ENCODE results near the gene FMO5.
"Not testable (repeated sequence)": the region's sequence is repeated elsewhere in the genome, so short reads cannot be mapped to it uniquely, and the experiment has no call there.

Gene FMO5

GRCh38 chr1:147163019-147163418, 62.1 kb downstream of the FMO5 start:
- no peak for FAIRE-seq
- DNase-seq (ENCODE audit: insufficient read length, low spot score), result no peak
- no peak for TF ChIP-seq POLR2A (IDR thresholded peaks at IDR 0.05; ENCODE audit: low read depth, low read length)

- FAIRE-seq (no peak), DNase-seq (ENCODE audit: insufficient read length, low spot score) (no peak)
- TF ChIP-seq POLR2A (IDR thresholded peaks at IDR 0.05; ENCODE audit: low read depth, low read length), result no peak
Measured at GRCh38 chr1:147162093-147162492, 63.0 kb downstream of the FMO5 start.

DNA sequence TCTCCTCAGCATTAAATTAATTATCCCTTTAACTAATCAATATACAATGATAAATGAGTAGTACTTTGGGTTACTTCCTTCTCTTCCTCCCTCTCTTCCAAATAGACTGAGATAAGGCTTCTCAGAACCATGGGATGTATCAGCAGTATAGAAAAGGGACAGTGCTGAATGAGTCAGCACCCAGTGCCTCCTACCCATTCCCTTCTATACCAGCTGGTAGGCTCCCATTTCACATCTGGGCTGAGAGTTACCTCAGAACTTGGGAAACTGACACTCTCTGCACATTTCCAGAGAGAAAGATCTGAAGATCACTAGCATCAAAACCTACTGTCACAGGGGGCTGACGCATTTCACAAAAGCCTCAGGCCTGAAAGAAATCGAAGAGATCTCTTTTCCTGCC, 68.0 kb downstream of the FMO5 start:
- not testable (repeated sequence) for DNase-seq (ENCODE audit: insufficient read length, low spot score); FAIRE-seq

GRCh38 chr1:147156642-147157041, 68.5 kb downstream of the FMO5 start:
- FAIRE-seq, result no peak
- no peak for TF ChIP-seq POLR2A (IDR thresholded peaks at IDR 0.05; ENCODE audit: low read depth, low read length)
- no peak for DNase-seq (ENCODE audit: insufficient read length, low spot score)

DNA sequence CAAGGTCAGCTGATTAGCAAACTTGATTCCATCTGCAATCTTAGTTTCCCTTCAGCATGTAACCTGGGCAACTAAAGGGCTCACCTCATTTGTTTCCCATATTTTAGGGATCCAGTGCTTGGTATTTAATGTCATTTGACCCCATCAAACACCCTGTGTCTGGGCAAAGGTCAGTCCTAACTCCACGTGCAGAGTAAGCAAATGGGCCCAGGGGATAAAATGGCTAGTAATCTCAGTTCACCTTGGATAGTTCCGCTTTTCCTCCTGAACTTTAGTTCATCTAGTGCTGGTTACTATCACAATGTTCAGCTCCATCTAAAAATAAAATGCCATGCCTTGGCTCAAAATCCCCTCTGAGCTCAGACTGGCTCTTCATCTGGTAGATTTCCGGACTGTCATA, 72.4 kb downstream of the FMO5 start:
- FAIRE-seq (no peak), DNase-seq (ENCODE audit: insufficient read length, low spot score) (no peak)
- no peak for TF ChIP-seq POLR2A (IDR thresholded peaks at IDR 0.05; ENCODE audit: low read depth, low read length)

GRCh38 chr1:147151244-147151643, 73.9 kb downstream of the FMO5 start:
- DNase-seq (ENCODE audit: insufficient read length, low spot score), result no peak
- no peak for FAIRE-seq
- no peak for TF ChIP-seq POLR2A (IDR thresholded peaks at IDR 0.05; ENCODE audit: low read depth, low read length)

GRCh38 chr1:147142886-147143285, 82.3 kb downstream of the FMO5 start:
- DNase-seq (ENCODE audit: insufficient read length, low spot score) (no peak), FAIRE-seq (no peak)
- no peak for TF ChIP-seq POLR2A (IDR thresholded peaks at IDR 0.05; ENCODE audit: low read depth, low read length)

All from H54 (cell line).